CD4-positive, alpha-beta T cell (primary cell): Measurements from ENCODE around the gene BATF2. TPM values are rescaled to one million over a fixed set of nuclear protein-coding genes. Genes with fewer than 3 reads are reported as not detected.
"Not testable (repeated sequence)": the region's sequence is repeated elsewhere in the genome, so short reads cannot be mapped to it uniquely, and the experiment has no call there.

Experiments used
- ATAC-seq: fragments of 200-7000 bp; cut with Tn5 transposase; one replicate; pipeline ENCODE4 v1.10.0; 2022; ENCODE audit warnings: mild to moderate bottlenecking; ENCODE audit not compliant: poor library complexity
- CTCF ChIA-PET: fragments of 350-600 bp; sonication (Branson Sonifier 250); formaldehyde crosslinking; loops from one replicate; lab custom pipeline; 2021; ENCODE audit warnings: antibody characterized with exemption, inconsistent platforms; lab: Charles Lee
- POLR2A ChIA-PET: fragments of 350-600 bp; sonication (Branson Sonifier 250); formaldehyde crosslinking; loops from one replicate; lab custom pipeline; 2021; ENCODE audit warnings: antibody characterized with exemption, inconsistent platforms; lab: Charles Lee
- DNase-seq, 14 experiments: peaks; one replicate each; pipeline ENCODE4 v3.0.0-alpha.2; 2013 to 2020; ENCODE audit warnings: mixed read lengths in 2 of 14
- H3K27ac ChIP-seq, 2 donors: one replicate each; pipeline versions ENCODE4 v1.5.1 to v1.7.0; 2013; ENCODE audit warnings: low read length in 2 of 2, low read depth in 1 of 2, mild to moderate bottlenecking in 1 of 2
- H3K27me3 ChIP-seq, 2 experiments: 1 replicate in 1 of 2; 2 replicates in 1 of 2; pipeline versions ENCODE4 v1.6.1 to v1.7.0; 2013; ENCODE audit warnings: low read length in 2 of 2, control low read depth in 1 of 2, mild to moderate bottlenecking in 1 of 2, moderate library complexity in 1 of 2; ENCODE audit not compliant: insufficient read depth in 2 of 2, control insufficient read depth in 1 of 2
- H3K36me3 ChIP-seq: one replicate; pipeline ENCODE4 v1.6.1; 2013; ENCODE audit warnings: low read length, control low read depth; ENCODE audit not compliant: insufficient read depth
- H3K4me1 ChIP-seq: one replicate; pipeline ENCODE4 v1.6.1; 2013; ENCODE audit warnings: low read length, control low read depth; ENCODE audit not compliant: insufficient read depth
- H3K4me3 ChIP-seq: one replicate; pipeline ENCODE4 v1.5.1; 2013; ENCODE audit warnings: mild to moderate bottlenecking, low read length, moderate library complexity
- H3K9me3 ChIP-seq, 2 experiments: 1 replicate in 1 of 2; 2 replicates in 1 of 2; pipeline versions ENCODE4 v1.6.1 to v1.7.0; 2013; ENCODE audit warnings: low read length in 2 of 2, mild to moderate bottlenecking in 2 of 2, control low read depth in 1 of 2, moderate library complexity in 1 of 2; ENCODE audit not compliant: control insufficient read depth in 1 of 2, insufficient read depth in 1 of 2
- H3K27ac Mint-ChIP-seq: one replicate; pipeline ENCODE4 v1.8.0; 2020; ENCODE audit warnings: mixed read lengths
- H3K27me3 Mint-ChIP-seq: one replicate; pipeline ENCODE4 v1.8.0; 2021; ENCODE audit warnings: mixed read lengths
- H3K36me3 Mint-ChIP-seq: one replicate; pipeline ENCODE4 v1.8.0; 2021; ENCODE audit warnings: low read depth, mixed read lengths
- H3K4me1 Mint-ChIP-seq: one replicate; pipeline ENCODE4 v1.8.0; 2021; ENCODE audit warnings: low read depth, mixed read lengths
- H3K4me3 Mint-ChIP-seq: one replicate; pipeline ENCODE4 v1.8.0; 2020; ENCODE audit warnings: mild to moderate bottlenecking, mixed read lengths
- H3K9me3 Mint-ChIP-seq: one replicate; pipeline ENCODE4 v1.8.0; 2020; ENCODE audit warnings: mixed read lengths
- CTCF ChIP-seq: fragments of 200-600 bp; IDR thresholded peaks from one replicate; pipeline ENCODE4 v1.8.0; 2022; ENCODE audit warnings: antibody characterized with exemption, mild to moderate bottlenecking
- intact Hi-C, 2 experiments: fragments of 100-400 bp; cut with DNase I in 1 of 2; cut with micrococcal nuclease in 1 of 2; formaldehyde crosslinking; loops; one replicate each; pipeline versions ENCODE4 v1.15.1 to v1.9.0; 2023 to 2025; cut with DNase I, micrococcal nuclease
- total RNA-seq, 174 experiments: library from RNA in 2 of 174; stranded (reverse) in 2 of 174; gene quantifications; one replicate each; pipeline ENCODE4 v1.2.3 and lab custom pipeline; 2021 to 2026

The BATF2 gene
- total RNA-seq, 2 experiments from 2014 or later = not detected

- CTCF ChIA-PET = interaction anchor here (1.1 to 5.2 kb wide), 3 partner anchors 12 to 284 kb away, joined by 4 to 30 read pairs (median 4); partner anchors contain the start of genes ARL2 and SAC3D1
- intact Hi-C loops = loop anchor here (1.0 to 5.0 kb wide), 10 partner anchors 10 to 545 kb away; partner anchors contain the start of genes ATG2A (in 2 of the 2), ARL2 (in 1 of the 2), CDCA5 (in 1 of the 2) and FAM89B (in 1 of the 2)
Measured at GRCh38 chr11:65026810-65027209, 30.0 kb upstream of the BATF2 start.

GRCh38 chr11:65023502-65023901, 26.7 kb upstream of the BATF2 start:
- H3K9me3 ChIP-seq, H3K27me3 ChIP-seq, ATAC-seq, H3K9me3 Mint-ChIP-seq, H3K27ac Mint-ChIP-seq, POLR2A ChIA-PET, H3K36me3 Mint-ChIP-seq, H3K4me3 Mint-ChIP-seq, H3K4me3 ChIP-seq, intact Hi-C loops, CTCF ChIA-PET, H3K27ac ChIP-seq, H3K27me3 Mint-ChIP-seq, DNase-seq: not testable (repeated sequence)
- Histone ChIP-seq H3K4me1 (peaks cover 19% of the 10 kb centered on the region), H3K36me3 (peaks cover 27% of the 10 kb centered on the region)
- peaks cover 18% of the 10 kb centered on the region for H3K4me1 Mint-ChIP-seq

More at GRCh38 chr11:65026810-65027209, 30.0 kb upstream of the BATF2 start:
- H3K9me3 Mint-ChIP-seq = no peaks in the 10 kb centered on the region
- peak overlapping the region; percentile 22 to 48 for H3K27ac ChIP-seq
- ATAC-seq = no peak
- no peak for DNase-seq
- peaks cover 22% of the 10 kb centered on the region for H3K4me1 ChIP-seq
- no peaks in the 10 kb centered on the region for H3K27me3 ChIP-seq
- H3K4me1 Mint-ChIP-seq = peaks cover 21% of the 10 kb centered on the region
- peak overlapping the region; percentile 82 for H3K27ac Mint-ChIP-seq
- peak overlapping the region; percentile 53 for H3K4me3 ChIP-seq
- TF ChIP-seq CTCF = no peak
- H3K9me3 ChIP-seq = no peaks in the 10 kb centered on the region
- peaks cover 8% of the 10 kb centered on the region for H3K36me3 ChIP-seq
- no peaks in the 10 kb centered on the region for H3K36me3 Mint-ChIP-seq
- H3K27me3 Mint-ChIP-seq = no peaks in the 10 kb centered on the region
- POLR2A ChIA-PET = interaction anchor here (0.8 to 3.3 kb wide), 7 partner anchors 13 to 248 kb away, joined by 3 to 15 read pairs (median 4); partner anchors contain the start of genes ARL2, PPP2R5B, SAC3D1 and SF1
- H3K4me3 Mint-ChIP-seq = peak overlapping the region; percentile 73

GRCh38 chr11:65021509-65021908, 24.7 kb upstream of the BATF2 start:
- H3K4me1 Mint-ChIP-seq = peaks cover under 1% of the 10 kb centered on the region
- H3K4me3 Mint-ChIP-seq = no peak overlapping the region
- H3K36me3 ChIP-seq = peaks cover 32% of the 10 kb centered on the region
- no peak for TF ChIP-seq CTCF
- no peaks in the 10 kb centered on the region for H3K9me3 Mint-ChIP-seq
- no peaks in the 10 kb centered on the region for H3K36me3 Mint-ChIP-seq
- H3K4me3 ChIP-seq = no peak overlapping the region
- intact Hi-C loops = no loop called here
- H3K27me3 Mint-ChIP-seq = no peaks in the 10 kb centered on the region
- H3K9me3 ChIP-seq = no peaks in the 10 kb centered on the region
- H3K27ac Mint-ChIP-seq = no peak overlapping the region
- no peak for DNase-seq
- POLR2A ChIA-PET = no interaction called here
- CTCF ChIA-PET = no interaction called here
- no peak for ATAC-seq
- no peaks in the 10 kb centered on the region for H3K27me3 ChIP-seq
- H3K4me1 ChIP-seq = peaks cover under 1% of the 10 kb centered on the region
- H3K27ac ChIP-seq = no peak overlapping the region

GRCh38 chr11:65021003-65021402, 24.2 kb upstream of the BATF2 start:
- H3K36me3 Mint-ChIP-seq = no peaks in the 10 kb centered on the region
- peaks cover 4% of the 10 kb centered on the region for H3K4me1 Mint-ChIP-seq
- Histone ChIP-seq H3K4me3 (no peak overlapping the region), H3K36me3 (peaks cover 32% of the 10 kb centered on the region), H3K4me1 (no peaks in the 10 kb centered on the region), H3K27ac (no peak overlapping the region), H3K27me3 (no peaks in the 10 kb centered on the region), H3K9me3 (no peaks in the 10 kb centered on the region)
- no peak for DNase-seq
- ChIA-PET POLR2A (no interaction called here), CTCF (interaction anchor here (0.7 kb wide), 1 partner anchor 75 kb away, joined by 4 read pairs; the partner anchor contains the start of gene VPS51)
- intact Hi-C loops = no loop called here
- H3K4me3 Mint-ChIP-seq = no peak overlapping the region
- TF ChIP-seq CTCF = no peak
- no peak for ATAC-seq
- H3K27ac Mint-ChIP-seq = no peak overlapping the region
- no peaks in the 10 kb centered on the region for H3K27me3 Mint-ChIP-seq
- H3K9me3 Mint-ChIP-seq = no peaks in the 10 kb centered on the region
